HCT116 (cell line): ENCODE results near the gene KAZN. TPM values are rescaled to one million over a fixed set of nuclear protein-coding genes. Genes with fewer than 3 reads are reported as not detected.

Source experiments
- ATAC-seq: fragments of 200-7000 bp; cut with Tn5 transposase; 2 replicates; pipeline ENCODE4 v1.9.1; 2020; ENCODE audit warnings: mild to moderate bottlenecking, moderate library complexity
- BruUV-seq: library from RNA; stranded (reverse); fragments of 400-500 nt; replicated peaks from 2 replicates; lab custom pipeline; 2021; lab: Mats Ljungman, UMichigan
- CTCF ChIA-PET: fragments of 300-600 bp; sonication (Branson Sonifier 250); formaldehyde crosslinking; loops from one replicate; lab custom pipeline; 2021; ENCODE audit warnings: antibody characterized with exemption; lab: Charles Lee
- POLR2A ChIA-PET: fragments of 300-600, 350-600 bp; sonication (Branson Sonifier 250); formaldehyde crosslinking; loops from one replicate; lab custom pipeline; 2021; ENCODE audit warnings: antibody characterized with exemption; lab: Charles Lee
- RAD21 ChIA-PET, 2 experiments: fragments of 300-600 bp; sonication (Branson Sonifier 250); formaldehyde crosslinking; loops; one replicate each; lab custom pipeline; 2023; ENCODE audit warnings: low total read pairs in 2 of 2; ENCODE audit not compliant: uncharacterized antibody in 2 of 2, unreplicated experiment in 2 of 2, low non-redundant PET in 1 of 2; lab: Charles Lee
- DNase-seq: peaks from one replicate; pipeline ENCODE4 v3.0.0-alpha.2; 2010; ENCODE audit warnings: low read depth, low spot score
- H2AFZ ChIP-seq: fragments of 200-600 bp; shearing (Covaris generic), sonication (generic); 2 replicates; pipeline ENCODE4 v1.6.1; 2017; ENCODE audit warnings: low read depth, mixed run types, mixed read lengths, antibody characterized with exemption, low read length; ENCODE audit not compliant: poor library complexity, severe bottlenecking
- H3K27ac ChIP-seq: 2 replicates; pipeline ENCODE4 v1.5.1; 2012; ENCODE audit warnings: low read depth, low read length
- H3K27me3 ChIP-seq: fragments of 200-600 bp; sonication (generic); 2 replicates; pipeline ENCODE4 v1.6.1; 2016; ENCODE audit warnings: mixed run types, low read length, mixed read lengths; ENCODE audit not compliant: insufficient read depth
- H3K36me3 ChIP-seq, 2 experiments: fragments of 200-500 bp in 1 of 2; fragments of 200-600 bp in 1 of 2; sonication (Bioruptor generic) in 1 of 2; sonication (generic) in 1 of 2; 2 replicates each; pipeline versions ENCODE4 v1.5.1 to v1.6.1; 2014 to 2016; ENCODE audit warnings: low read length in 2 of 2, inconsistent platforms in 1 of 2, mixed read lengths in 1 of 2, mixed run types in 1 of 2; ENCODE audit not compliant: insufficient read depth in 2 of 2, control insufficient read depth in 1 of 2
- H3K4me1 ChIP-seq, 2 experiments: fragments of 200-600 bp in 1 of 2; sonication (generic) in 1 of 2; 2 replicates each; pipeline versions ENCODE4 v1.5.1 to v1.6.1; 2012 to 2017; ENCODE audit warnings: low read length in 2 of 2, inconsistent platforms in 1 of 2, mild to moderate bottlenecking in 1 of 2, mixed read lengths in 1 of 2, mixed run types in 1 of 2, moderate library complexity in 1 of 2; ENCODE audit not compliant: insufficient read depth in 2 of 2, control insufficient read depth in 1 of 2
- H3K4me2 ChIP-seq: fragments of 200-600 bp; sonication (generic); 2 replicates; pipeline ENCODE4 v1.6.1; 2017; ENCODE audit warnings: mixed run types, low read length, mixed read lengths
- H3K4me3 ChIP-seq, 2 experiments: fragments of 200-600 bp in 1 of 2; sonication (generic) in 1 of 2; replicated peaks in 1 of 2; 2 replicates each; pipeline ENCODE4 v1.5.1; 2011 to 2016; ENCODE audit warnings: low read length in 2 of 2, control low read depth in 1 of 2, low read depth in 1 of 2, mild to moderate bottlenecking in 1 of 2, mixed read lengths in 1 of 2, mixed run types in 1 of 2
- H3K79me2 ChIP-seq: fragments of 200-600 bp; sonication (generic); 2 replicates; pipeline ENCODE4 v1.6.1; 2017; ENCODE audit warnings: mild to moderate bottlenecking, mixed run types, low read length, moderate library complexity, mixed read lengths; ENCODE audit not compliant: insufficient read depth
- H3K9ac ChIP-seq: fragments of 200-600 bp; sonication (generic); 2 replicates; pipeline ENCODE4 v1.6.1; 2016; ENCODE audit warnings: low read length, mixed read lengths
- H3K9me2 ChIP-seq: fragments of 200-600 bp; sonication (generic), shearing (Covaris generic); 2 replicates; pipeline ENCODE4 v1.6.1; 2017; ENCODE audit warnings: mixed run types, mild to moderate bottlenecking, moderate library complexity; ENCODE audit not compliant: insufficient read depth
- H3K9me3 ChIP-seq, 2 experiments: fragments of 200-500 bp in 1 of 2; fragments of 200-600 bp in 1 of 2; sonication (Bioruptor generic) in 1 of 2; sonication (generic) in 1 of 2; 2 replicates each; pipeline ENCODE4 v1.6.1; 2014 to 2017; ENCODE audit warnings: low read length in 2 of 2, mixed read lengths in 2 of 2, inconsistent platforms in 1 of 2, low read depth in 1 of 2, mild to moderate bottlenecking in 1 of 2, mixed run types in 1 of 2, moderate library complexity in 1 of 2; ENCODE audit not compliant: control insufficient read depth in 1 of 2, insufficient read depth in 1 of 2
- H4K20me1 ChIP-seq: fragments of 200-600 bp; sonication (generic), shearing (Covaris generic); 2 replicates; pipeline ENCODE4 v1.6.1; 2017; ENCODE audit warnings: mixed run types, mild to moderate bottlenecking, moderate library complexity; ENCODE audit not compliant: insufficient read depth
- ATF3 ChIP-seq: IDR thresholded peaks from 2 replicates; pipeline ENCODE4 v1.6.1; 2012
- CBX3 ChIP-seq: IDR thresholded peaks from 2 replicates; pipeline ENCODE4 v1.6.1; 2012; ENCODE audit warnings: low read depth
- CEBPB ChIP-seq: IDR thresholded peaks from 2 replicates; pipeline ENCODE4 v1.6.1; 2012; ENCODE audit warnings: low read depth
- EGR1 ChIP-seq: IDR thresholded peaks from 2 replicates; pipeline ENCODE4 v1.6.1; 2012; ENCODE audit warnings: low read depth
- ELF1 ChIP-seq: IDR thresholded peaks from 2 replicates; pipeline ENCODE4 v1.6.1; 2012; ENCODE audit warnings: low read depth, borderline replicate concordance
- EZH2phosphoT487 ChIP-seq: fragments of 200-600 bp; IDR thresholded peaks from 2 replicates; pipeline ENCODE4 v1.6.1; 2018; ENCODE audit warnings: antibody characterized with exemption, borderline replicate concordance
- FOSL1 ChIP-seq: IDR thresholded peaks from 2 replicates; pipeline ENCODE4 v1.6.1; 2012; ENCODE audit warnings: low read depth
- JUND ChIP-seq: IDR thresholded peaks from 2 replicates; pipeline ENCODE4 v1.6.1; 2012
- POLR2A ChIP-seq: IDR thresholded peaks from 2 replicates; pipeline ENCODE4 v1.7.0; 2011; ENCODE audit warnings: borderline replicate concordance; ENCODE audit not compliant: insufficient read depth, insufficient read length; ENCODE audit errors: extremely low read depth
- POLR2AphosphoS5 ChIP-seq: IDR thresholded peaks from 2 replicates; pipeline ENCODE4 v1.6.1; 2011; ENCODE audit warnings: mild to moderate bottlenecking, low read depth, low read length, moderate library complexity
- RAD21 ChIP-seq: IDR thresholded peaks from 2 replicates; pipeline ENCODE4 v1.6.1; 2012; ENCODE audit warnings: low read depth, mild to moderate bottlenecking
- SIN3A ChIP-seq: IDR thresholded peaks from 2 replicates; pipeline ENCODE4 v1.6.1; 2012; ENCODE audit warnings: low read depth
- SP1 ChIP-seq: IDR thresholded peaks from 2 replicates; pipeline ENCODE4 v1.6.1; 2012; ENCODE audit warnings: low read depth
- TCF7L2 ChIP-seq: IDR thresholded peaks from 2 replicates; pipeline ENCODE4 v1.7.0; 2011; ENCODE audit warnings: borderline replicate concordance, inconsistent platforms; ENCODE audit not compliant: insufficient read depth, insufficient read length; ENCODE audit errors: extremely low read depth
- YY1 ChIP-seq: IDR thresholded peaks from 2 replicates; pipeline ENCODE4 v1.6.1; 2011; ENCODE audit warnings: low read length, low read depth, moderate library complexity, mild to moderate bottlenecking; ENCODE audit not compliant: insufficient replicate concordance; ENCODE audit errors: extremely low read depth
- ZBTB33 ChIP-seq: IDR thresholded peaks from 2 replicates; pipeline ENCODE4 v1.6.1; 2011; ENCODE audit warnings: mild to moderate bottlenecking, low read length, moderate library complexity; ENCODE audit not compliant: insufficient replicate concordance; ENCODE audit errors: extremely low read depth
- ZFX ChIP-seq: fragments of 450-650 bp; IDR thresholded peaks from 2 replicates; pipeline ENCODE4 v1.6.1; 2017
- ZNF274 ChIP-seq: fragments of 200-500 bp; sonication (Bioruptor generic); IDR thresholded peaks from 2 replicates; pipeline ENCODE4 v1.6.1; 2014; ENCODE audit warnings: mild to moderate bottlenecking, low read depth, low read length, inconsistent platforms
- intact Hi-C: fragments of 100-400 bp; cut with micrococcal nuclease; formaldehyde crosslinking; loops from 2 replicates; pipeline ENCODE4 v1.10.0; 2022
- total RNA-seq: library from RNA; stranded (reverse); gene quantifications from one replicate; pipeline ENCODE4 v1.2.1, GENCODE V29; 2021; ENCODE audit not compliant: unreplicated experiment
- TF ChIP-seq, protein P1 (sequence below): IDR thresholded peaks from 2 replicates; pipeline ENCODE4 v1.6.1; 2012

KAZN gene
- total RNA-seq, 1 experiment from 2014 or later = 13.4 TPM

DNA sequence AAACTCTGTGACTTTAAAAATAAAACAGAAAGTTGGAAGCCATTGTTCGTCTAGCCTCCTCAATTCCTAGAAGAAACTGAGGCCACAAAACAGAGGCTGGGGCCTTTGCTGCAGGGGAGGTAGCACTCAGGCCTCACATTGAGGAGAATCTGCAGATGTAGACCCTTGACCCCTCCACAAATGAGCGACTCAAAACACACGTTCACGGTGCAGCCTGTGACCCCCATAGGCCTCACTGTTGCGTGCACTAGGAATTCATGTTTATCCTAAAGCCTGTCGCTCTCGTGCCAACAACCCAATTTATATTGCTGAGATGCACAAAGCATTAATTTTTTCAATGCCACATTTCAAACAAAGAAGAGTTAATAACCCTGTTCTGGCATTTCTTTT, 560.7 kb downstream of the KAZN start:
- H3K4me1 ChIP-seq = peaks cover 10 to 43% of the 10 kb centered on the region in 2 experiments; a peak in 3 of 4 replicates
- no peak for ATAC-seq
- RAD21 ChIA-PET = no interaction called here
- intact Hi-C loops = no loop called here
- no peaks in the 10 kb centered on the region for H3K9me3 ChIP-seq
- no peaks in the 10 kb centered on the region for H3K27me3 ChIP-seq
- H3K4me3 ChIP-seq = no peak overlapping the region
- BruUV-seq = no TSS peak
- CTCF ChIA-PET = no interaction called here
- H3K4me2 ChIP-seq = no peak overlapping the region
- H3K79me2 ChIP-seq = peaks cover 96% of the 10 kb centered on the region
- no peak overlapping the region for H2AFZ ChIP-seq
- DNase-seq = no peak
- H3K9ac ChIP-seq = no peak overlapping the region
- no peaks in the 10 kb centered on the region for H3K36me3 ChIP-seq
- H3K9me2 ChIP-seq = no peaks in the 10 kb centered on the region
- no peaks in the 10 kb centered on the region; the same call in 1 of the 2 replicates for H4K20me1 ChIP-seq
- TF ChIP-seq JUND (no peak), EZH2phosphoT487 (no peak), ZFX (no peak), RAD21 (no peak), SP1 (no peak), CBX3 (no peak), ELF1 (no peak), ZNF274 (no peak), TCF7L2 (no peak), FOSL1 (no peak), CEBPB (no peak), POLR2AphosphoS5 (no peak)
- TF ChIP-seq, protein P1, sequence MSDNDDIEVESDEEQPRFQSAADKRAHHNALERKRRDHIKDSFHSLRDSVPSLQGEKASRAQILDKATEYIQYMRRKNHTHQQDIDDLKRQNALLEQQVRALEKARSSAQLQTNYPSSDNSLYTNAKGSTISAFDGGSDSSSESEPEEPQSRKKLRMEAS = no peak
- TF ChIP-seq, all 23 proteins: peak for 0
- no peak overlapping the region for H3K27ac ChIP-seq
- POLR2A ChIA-PET = no interaction called here

DNA sequence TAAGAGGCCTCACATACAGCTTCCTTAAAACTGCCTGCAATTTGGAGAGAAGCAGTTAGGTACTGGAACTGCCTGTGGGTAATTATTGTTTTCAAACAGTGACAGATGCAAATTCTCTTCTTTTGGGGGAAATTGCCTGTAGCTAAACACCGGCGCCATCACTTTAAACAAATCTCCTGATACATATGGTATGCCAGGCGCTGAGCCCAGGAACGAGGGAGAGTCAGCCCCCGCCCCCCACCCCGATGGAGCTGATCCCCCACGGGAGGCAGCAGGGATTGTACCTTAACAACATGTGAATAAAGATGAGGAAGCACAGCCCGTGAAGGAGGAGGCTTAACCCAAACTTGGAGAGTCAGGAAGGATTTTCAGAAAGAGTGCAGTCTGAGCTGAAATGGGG, 562.1 kb downstream of the KAZN start:
- intact Hi-C loops = no loop called here
- H3K4me1 ChIP-seq = peaks cover 7 to 33% of the 10 kb centered on the region in 2 experiments; a peak in 2 of 4 replicates
- H3K9me2 ChIP-seq = no peaks in the 10 kb centered on the region
- H3K9me3 ChIP-seq = no peaks in the 10 kb centered on the region
- peaks cover 3% of the 10 kb centered on the region; the same call in 1 of the 2 replicates for H4K20me1 ChIP-seq
- no peaks in the 10 kb centered on the region for H3K27me3 ChIP-seq
- no peak overlapping the region for H2AFZ ChIP-seq
- H3K4me2 ChIP-seq = no peak overlapping the region
- POLR2A ChIA-PET = no interaction called here
- H3K4me3 ChIP-seq = no peak overlapping the region
- H3K79me2 ChIP-seq = peaks cover 96% of the 10 kb centered on the region
- ATAC-seq (no peak), DNase-seq (no peak)
- no TSS peak for BruUV-seq
- CTCF ChIA-PET = interaction anchor here (1.0 kb wide), 1 partner anchor 8 kb away, joined by 3 read pairs; no protein-coding TSS in a partner anchor
- no peak overlapping the region for H3K27ac ChIP-seq
- no peaks in the 10 kb centered on the region for H3K36me3 ChIP-seq
- H3K9ac ChIP-seq = no peak overlapping the region
- RAD21 ChIA-PET = no interaction called here
- TF ChIP-seq CBX3 (no peak), SIN3A (no peak), ZBTB33 (no peak), ELF1 (no peak), POLR2A (no peak), YY1 (no peak), TCF7L2 (no peak), EGR1 (no peak), ATF3 (no peak), POLR2AphosphoS5 (no peak), RAD21 (no peak)
